Uterus (tissue), 2 donors: ENCODE measurements around the gene DNAJC27.

Source experiments
- CTCF ChIP-seq, 4 experiments: fragments of 200-600 bp in 2 of 4; fragments of 450-650 bp in 2 of 4; sonication (generic) in 2 of 4; IDR thresholded peaks; one replicate each; pipeline ENCODE4 v1.5.1; 2016 to 2019; ENCODE audit warnings: antibody characterized with exemption in 4 of 4, mild to moderate bottlenecking in 2 of 4, moderate library complexity in 1 of 4
- POLR2A ChIP-seq, 2 donors: fragments of 450-650 bp; IDR thresholded peaks; one replicate each; pipeline ENCODE4 v1.6.1; 2016; ENCODE audit warnings: antibody characterized with exemption in 2 of 2, mild to moderate bottlenecking in 1 of 2, moderate library complexity in 1 of 2

- TF ChIP-seq CTCF (IDR thresholded peaks at IDR 0.05) = no peak
- TF ChIP-seq POLR2A (IDR thresholded peaks at IDR 0.05) = no peak
These were observed 9.8 kb upstream of the DNAJC27 start for GRCh38 chr2:24981411-24982136.
